ENCODE results near the gene CA5A.
"Not testable (repeated sequence)": the region's sequence is repeated elsewhere in the genome, so short reads cannot be mapped to it uniquely, and the experiment has no call there.

Gene CA5A

GRCh38 chr16:87891764-87892163 is 44.6 kb downstream of the CA5A start:
- DNase-seq: no peak

DNA sequence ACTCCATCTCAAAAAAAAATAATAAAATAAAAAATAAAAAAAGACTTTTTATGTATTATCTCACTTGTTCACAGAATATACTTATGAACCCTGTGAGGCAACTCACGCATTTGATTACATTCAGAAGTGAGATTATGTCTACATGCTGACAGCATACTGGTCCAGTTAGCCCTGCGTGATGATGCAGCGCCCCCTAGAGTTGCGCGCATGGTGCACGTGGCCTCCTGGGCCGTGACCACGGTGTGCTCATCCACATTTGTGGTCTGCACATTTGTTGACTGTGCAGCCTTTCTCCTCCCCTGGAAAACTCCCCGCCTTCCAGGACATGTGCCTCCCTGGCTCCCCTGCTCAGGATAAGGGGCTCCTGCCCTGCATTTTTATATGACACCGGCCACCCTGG is 46.6 kb downstream of the CA5A start:
- DNase-seq: peak in 1 of 2 donors; percentile 57

- not testable (repeated sequence) for DNase-seq
Observed at GRCh38 chr16:87888346-87888745, 48.0 kb downstream of the CA5A start.

DNA sequence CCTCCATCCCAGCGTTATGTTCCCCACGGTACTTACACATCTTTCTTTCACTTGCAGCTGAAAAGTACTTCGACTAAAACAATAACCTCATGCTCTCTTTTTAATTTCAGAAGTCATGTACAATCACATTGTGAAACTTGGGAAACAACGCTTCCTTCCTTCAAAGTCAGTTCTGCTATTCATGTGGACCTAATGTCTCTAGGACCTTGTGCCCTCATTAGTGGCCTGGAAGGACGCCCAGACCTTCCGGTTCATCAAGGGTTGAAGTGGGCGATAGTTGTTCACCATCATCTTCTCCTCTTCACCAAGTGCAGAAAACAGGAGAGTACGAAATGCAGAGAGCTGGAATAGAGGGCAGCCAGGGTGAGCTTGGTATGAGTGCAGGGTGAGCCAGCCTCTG is 48.4 kb downstream of the CA5A start:
- not testable (repeated sequence) for DNase-seq

- not testable (repeated sequence) for DNase-seq
Observed at GRCh38 chr16:87885371-87885967, 50.9 kb downstream of the CA5A start.

DNA sequence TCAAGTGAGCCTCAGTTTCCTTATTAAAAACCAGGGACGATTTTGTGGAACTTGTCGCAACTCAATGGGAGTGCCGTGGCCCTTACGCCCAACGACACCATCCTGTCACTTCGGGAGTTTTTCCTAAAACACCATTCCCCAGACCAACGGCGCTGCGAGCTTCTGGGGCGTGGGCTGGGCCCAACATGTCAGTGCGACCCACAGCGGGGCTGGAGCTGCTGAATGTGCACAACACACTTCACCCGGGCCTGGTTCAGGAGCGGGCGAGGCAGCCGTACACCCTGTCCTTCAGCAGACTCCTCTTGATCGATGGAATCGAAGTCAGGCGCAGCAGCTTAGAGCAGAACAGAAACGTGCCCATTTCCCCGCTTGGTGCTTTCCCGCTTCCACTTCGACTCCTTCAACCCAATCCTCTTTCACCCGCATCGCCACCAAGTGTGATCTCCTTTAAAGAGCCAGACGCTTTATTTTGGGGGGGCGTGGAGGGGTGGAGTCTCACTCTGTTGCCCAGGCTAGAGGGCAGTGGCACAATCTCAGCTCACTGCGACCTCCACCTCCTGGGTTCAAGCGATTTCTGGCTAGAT is 53.8 kb downstream of the CA5A start:
- no peak for DNase-seq

DNA sequence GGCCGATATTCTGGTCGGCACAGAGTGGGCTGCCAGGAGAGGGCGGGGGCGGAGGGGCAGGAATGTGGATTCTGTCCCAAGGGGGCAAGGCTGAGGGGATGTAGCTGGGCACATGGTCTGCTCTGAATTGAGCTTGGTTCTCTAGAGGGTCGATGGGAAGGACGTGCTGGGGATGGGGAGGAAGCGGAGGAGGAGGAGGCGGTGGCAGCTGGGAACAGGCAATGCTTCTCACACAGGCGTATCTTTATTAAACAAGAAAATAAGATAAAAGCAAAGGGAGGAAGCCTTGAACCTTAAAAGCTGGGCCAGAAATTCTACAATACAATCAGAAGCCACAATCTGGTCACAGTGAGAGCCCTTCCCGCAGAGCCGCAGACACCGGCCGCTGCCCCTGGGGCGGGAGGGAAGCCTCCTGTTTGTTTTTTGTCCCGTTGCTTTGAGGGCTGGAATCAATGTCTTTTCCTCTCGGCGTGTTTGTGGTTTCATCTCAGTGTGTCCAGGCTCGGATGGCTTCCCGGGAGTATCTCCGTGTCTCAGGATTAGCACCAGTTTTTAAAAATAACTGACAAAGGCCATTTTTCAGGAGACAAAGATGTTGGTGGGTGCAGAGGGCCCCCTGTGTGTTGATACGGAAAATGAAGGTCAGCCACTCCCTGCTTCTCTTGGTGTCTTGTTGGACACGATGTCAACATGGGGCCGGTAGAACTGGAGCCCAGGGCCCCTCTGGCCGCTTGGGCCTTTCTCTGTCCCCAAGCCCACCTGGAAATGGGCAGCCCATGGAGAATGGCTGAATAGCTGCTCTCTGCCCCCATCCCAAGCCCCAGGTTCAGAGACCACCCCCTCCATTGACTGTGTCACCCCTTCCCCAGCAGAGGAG is 54.8 kb downstream of the CA5A start:
- no peak for DNase-seq

DNA sequence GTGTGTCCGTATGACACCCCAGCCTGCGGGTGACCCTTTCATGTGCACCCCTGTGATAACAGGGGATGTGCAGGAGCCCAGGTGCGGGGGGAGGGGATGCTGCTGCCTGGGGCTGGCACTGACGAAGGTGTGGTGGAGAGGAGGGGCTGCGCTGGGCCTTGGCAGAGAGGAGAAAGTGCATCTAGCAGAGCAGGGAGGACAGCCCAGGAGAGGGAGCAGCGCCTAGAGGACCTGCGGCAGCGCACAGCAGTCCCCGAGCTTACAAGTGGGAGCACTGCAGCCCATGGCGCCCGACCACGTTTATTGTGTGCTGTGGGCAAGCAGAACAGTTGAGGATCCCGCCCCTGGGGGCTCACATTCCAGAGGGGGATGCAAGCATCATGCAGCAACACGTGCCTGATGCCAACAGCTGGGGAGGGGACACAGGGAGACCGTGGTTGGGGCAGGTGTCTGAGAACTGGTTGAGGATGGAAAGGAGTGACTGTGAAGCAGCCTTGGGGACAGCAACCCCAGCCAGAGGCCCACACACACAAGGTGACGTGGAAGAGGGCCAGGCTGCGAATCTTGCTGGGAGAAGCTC is 56.1 kb downstream of the CA5A start:
- DNase-seq: no peak

GRCh38 chr16:87879411-87880013 is 56.8 kb downstream of the CA5A start:
- not testable (repeated sequence) for DNase-seq

DNA sequence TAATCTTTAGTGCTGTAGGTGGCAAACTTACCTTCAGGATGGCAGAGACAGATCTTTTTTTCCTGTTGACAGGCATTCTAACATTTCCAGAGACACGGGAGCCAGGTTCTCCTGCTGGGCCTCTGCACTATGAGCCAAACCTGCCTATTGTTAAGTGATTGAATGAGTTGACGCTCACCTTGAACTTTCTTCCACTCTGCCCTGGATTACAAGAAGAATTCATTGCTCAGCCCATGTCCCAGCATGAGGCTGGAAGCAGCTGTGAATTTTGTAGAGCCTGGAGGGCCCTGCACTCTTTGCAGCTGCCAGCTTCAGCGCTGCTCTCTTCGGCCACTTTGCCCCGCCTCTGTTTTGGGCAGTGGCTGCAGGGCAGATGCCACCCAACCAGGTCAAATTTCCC is 57.6 kb downstream of the CA5A start:
- DNase-seq: no peak

DNA sequence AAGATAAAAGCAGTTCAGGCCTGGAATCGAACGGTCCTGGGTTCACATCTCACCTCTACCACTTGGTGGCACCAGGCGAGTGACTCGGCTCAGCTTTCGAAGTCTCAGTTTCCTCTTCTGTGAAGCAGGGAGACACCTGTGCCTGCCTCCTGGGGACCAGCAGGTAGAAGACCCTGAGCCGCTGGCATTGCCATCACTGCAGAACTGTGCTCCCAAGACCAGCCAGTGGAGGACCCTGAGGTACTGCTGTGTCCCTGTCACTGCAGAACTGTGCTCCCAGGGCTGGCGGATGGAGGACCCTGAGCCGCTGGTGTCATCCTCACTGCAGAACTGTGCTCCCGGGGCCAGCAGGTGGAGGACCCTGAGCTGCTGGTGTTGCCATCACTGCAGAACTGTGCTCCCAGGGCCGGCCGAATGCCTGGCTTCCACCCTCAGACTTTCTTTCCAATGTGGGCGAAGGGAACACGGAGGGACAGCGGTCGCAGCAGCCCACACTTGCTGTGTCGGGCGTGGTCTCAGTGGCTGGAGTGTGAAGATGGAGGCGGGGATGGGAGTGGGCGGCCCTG is 58.3 kb downstream of the CA5A start:
- peak in 1 of 2 donors; percentile 59 for DNase-seq

DNA sequence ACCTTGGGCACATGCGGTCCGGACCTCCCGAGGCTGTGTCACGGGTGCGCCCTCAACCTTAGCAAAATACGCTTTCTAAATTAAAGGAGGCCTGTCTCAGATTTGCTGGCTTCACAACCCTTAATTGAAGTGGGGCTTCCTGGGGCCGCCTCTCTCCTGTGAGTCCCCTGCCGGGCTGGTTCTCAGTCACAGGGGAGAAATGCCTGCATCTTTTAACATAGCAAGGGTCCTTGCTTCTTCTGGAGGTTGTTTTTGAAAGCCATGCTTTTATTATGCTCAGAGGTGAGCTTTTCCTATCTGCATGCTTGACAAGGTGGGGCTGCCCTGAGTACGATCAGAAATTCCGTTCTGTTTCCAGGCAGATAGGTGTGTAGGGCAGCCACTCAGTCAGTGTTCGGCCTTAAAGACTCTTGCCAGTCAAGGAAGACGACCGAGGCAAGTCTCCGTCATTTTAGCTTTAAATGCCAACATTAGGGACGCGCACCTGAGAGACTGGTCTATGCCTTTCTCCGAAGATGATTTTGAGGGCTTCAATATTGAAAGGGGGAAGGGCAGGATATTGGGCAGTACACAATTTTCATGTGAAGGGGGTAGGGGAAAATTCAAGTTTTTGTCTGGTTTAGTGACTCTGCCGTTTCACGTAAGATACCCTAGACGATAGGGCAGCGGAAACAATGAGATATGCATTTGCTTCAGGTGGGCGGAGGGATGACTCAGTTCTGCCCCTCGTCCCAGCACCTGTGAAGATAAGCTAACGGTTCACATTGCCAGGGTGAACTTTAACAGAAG is 61.5 kb downstream of the CA5A start:
- peak; percentile 84 to 86 for DNase-seq

DNA sequence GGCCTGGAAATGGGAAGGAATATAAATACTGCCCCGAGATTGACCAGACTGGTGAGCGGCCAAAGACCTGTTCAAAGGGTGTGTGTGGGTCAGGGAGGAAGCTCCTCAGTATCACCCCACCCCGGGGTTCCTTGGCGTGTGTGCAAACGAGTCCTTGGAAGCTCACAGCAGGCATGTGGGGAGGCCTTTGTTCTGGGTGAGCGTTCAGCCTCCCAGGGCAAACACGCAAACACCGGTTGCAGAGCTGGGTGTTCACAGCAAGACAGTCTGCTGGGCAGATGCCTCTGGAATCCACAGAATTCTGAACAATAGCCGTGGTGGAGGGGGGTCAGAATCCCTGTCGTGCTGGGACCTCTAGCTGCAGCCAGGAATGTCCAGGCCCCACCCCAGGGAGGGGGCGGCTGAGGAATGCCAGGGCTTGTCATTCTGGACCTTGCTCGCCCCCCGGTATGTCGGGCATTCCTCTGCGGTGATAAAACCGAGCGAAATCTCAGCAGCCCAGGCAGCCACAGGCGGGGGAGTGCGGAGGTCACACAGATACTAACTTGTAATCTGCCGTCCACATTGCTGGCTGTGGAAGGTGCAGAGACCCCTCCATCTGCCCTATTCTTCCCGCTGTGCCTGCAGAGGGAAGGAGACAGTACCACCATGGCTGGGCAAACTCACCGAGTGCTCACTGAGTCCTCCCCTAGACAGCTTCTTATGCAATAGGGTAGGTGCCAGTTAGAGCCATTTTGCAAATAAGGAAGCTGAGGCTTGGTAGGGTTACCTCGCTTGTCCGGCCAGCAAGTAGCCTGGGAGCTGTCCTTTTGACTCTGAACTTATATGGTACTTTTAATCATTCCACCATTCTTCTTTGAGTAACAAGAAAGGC is 65.7 kb downstream of the CA5A start:
- DNase-seq: not testable (repeated sequence)

DNA sequence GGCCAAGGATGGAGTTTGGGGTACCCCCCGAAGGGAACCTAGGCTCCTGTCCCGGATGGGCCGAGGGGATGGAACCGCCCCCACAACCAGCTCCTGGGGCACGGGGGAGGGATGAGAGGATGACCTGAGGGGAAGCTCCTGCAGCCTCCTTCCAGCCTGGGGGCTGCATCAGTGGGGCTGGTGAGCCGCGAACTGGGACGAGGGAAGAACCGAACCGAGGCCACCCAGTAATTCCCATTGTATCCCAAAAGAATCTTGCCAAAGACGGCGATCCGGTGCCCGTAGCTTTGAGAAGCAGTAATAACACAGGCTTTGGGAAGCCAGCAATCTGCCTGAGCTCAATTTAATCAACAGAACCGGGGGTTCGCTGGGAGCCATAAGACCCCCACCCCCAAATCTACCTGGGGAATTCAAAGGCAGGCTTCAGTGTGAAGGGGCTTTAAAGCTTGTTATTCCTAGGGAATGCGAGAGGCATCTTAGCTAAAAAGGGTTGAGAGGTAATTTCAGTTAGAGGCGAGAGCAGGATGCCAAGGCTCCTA is 66.4 kb downstream of the CA5A start:
- DNase-seq: not testable (repeated sequence)

GRCh38 chr16:87869061-87869878 is 67.1 kb downstream of the CA5A start, which contains the start of gene SLC7A5:
Gene SLC7A5 (minus strand): TSS chr16:87869507. CDS start chr16:87869422, 85 bp downstream.
- DNase-seq: peak; percentile 91 to 94

- DNase-seq: peak; percentile 69 to 84
Observed at GRCh38 chr16:87868254-87869029, 67.9 kb downstream of the CA5A start.

GRCh38 chr16:87865902-87866555 is 70.3 kb downstream of the CA5A start:
- DNase-seq: peak; percentile 63 to 65

DNA sequence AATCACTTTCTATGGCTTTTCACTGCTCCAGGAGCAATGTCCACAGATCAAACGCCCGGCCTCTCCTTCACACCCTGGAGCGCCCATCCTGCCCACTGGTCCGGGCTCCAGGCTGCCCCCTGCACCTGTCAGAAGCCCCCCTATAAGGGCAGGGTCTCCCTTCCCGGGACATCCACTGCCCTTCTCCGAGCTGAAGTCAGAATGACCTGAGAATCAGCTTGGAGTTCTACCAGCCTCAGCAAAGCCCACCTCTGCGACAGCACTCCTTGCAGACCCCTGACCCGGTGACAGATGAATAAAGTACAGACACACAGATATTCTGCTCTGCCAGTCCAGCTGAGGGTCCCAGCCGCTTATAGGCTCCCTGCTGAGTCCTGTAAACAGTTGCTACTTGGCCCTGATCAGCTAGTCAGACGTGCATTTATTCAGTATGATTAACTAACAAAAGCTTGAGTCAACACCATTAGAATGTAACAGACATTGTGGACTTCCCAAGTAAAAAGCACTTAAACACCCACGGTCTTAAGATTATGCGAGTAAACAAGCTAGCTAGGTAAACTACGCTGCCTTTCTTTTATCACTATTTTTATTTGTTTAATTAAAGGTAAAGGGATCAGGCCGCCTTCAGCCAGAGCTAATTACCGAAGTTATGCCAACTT is 71.9 kb downstream of the CA5A start:
- no peak for DNase-seq

Data from stimulated activated CD4-positive, alpha-beta T cell treated with anti-CD3 and anti-CD28 coated beads, Interleukin-2, amount 100 ng/mL, for 24 hours (primary cell).